ENCODE data around the gene NKPD1.

NKPD1 gene

DNA sequence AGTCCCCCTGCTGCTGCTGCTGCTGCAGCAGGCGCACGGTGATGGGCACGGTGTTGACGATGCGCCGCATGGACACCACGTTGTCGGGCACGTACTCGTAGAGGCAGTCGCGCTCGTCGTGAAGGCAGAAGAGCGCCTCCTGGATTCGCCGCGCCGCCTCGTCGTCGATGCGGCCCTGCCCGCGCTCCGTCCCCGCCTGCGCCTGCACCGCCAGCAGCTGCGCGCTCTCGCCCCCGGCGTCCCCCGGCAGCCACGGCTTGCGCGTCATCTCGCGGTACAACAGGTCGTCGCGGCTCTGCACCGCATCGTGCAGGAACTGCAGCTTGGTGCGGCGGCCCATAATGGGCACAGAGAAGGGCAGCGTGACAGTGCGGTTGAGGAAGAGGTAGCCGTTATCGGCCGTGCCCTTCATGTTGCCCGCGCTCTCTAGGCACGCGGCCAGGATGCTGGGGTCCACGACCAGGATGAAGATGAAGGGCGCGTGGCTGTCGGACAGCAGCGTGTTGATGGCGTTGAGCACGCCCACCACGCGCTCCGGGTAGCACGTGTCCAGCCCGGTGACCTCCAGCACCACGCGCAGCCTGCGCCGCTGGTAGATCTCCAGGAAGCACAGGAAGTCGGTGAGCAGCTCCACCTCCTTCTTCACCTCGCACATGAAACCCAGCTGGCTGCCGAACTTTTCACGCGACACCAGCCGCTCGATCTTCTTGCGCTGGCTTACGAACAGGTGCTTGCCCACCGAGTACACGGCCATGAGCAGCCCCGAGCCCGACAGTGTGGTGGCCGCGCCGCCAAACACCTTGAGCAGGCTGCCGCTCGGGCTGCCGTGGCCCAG, 8.1 kb downstream of the NKPD1 start:
- peak; percentile 30 for DNase-seq

DNA sequence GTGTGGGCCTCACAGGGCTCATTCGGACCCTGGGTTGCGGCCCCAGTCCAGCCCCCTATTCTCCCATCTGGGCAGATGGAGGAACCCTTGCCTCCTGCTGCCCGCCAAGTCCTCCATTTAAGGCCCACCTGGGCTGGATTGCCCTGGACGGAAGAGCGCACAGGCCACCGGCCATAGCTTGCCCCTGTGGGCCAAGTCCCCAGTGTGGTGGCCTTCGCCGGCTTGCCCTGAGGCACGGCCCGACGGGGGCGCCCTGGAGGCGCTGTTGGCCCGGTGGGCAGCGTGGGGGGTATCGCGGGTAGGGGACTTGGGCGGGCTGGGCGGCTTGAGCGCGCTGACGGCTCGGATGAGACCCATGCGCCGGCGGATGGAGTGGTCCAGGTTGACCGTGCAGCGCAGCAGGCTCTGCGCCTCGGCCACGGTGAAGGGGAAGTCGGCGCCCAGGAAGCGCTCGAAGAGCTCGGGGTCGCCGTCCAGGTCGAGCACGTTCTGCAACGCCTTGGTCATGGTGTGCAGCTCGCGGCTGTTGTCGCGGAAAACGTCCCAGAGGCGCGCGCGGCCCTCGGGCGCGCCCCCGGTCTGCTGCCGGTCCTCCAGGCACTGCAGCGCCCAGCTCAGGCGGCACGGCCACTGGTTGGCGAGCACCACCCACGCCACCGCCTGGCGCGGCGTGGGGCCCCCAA, 8.8 kb downstream of the NKPD1 start:
- no peak for DNase-seq

DNA sequence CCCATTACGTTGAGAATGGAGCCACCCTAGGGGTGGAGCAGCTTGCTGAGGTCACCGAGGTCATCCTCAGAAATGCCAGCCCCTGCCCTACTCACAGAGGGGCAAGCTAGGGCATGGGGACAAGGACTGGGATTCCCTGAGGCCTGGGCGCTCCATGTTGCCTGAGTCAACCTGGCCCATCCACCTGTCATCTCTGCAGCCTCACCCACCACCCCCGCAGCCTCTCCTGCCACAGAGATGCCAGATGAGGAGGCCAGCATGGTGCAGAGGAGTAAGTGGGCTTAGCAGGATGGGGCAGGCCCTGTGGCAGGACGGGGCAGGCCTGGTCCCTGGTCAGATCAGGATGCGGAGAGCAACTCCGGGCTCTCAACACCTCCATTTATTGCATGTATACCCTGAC, 9.5 kb downstream of the NKPD1 start:
- no peak for DNase-seq

DNA sequence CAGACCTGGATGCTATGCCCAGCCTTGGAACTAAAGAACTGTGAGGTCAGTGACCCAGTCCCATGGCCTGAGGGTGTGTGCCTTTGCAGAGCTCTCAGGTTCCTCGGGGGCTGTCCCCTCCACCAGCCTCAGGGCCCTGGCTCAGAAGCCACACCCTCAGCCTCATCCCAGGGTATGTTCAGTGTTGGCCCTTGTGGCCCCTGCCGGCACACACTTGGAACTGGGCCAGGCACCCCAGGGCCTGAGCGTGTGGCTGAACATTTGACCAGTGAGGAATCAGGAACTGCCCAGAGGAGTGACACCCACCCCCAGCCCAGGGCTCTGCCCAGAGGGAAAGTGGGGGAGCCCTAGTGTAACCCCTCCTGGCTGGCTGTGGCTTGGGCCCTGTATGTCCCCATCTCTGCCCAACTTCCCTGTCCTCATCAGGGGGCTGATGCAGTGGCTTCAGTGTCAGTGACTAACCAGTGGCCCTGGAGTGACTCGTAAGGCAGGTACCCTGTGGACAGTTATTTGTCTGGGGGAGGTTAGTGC, 10.0 kb downstream of the NKPD1 start:
- no peak for DNase-seq

DNA sequence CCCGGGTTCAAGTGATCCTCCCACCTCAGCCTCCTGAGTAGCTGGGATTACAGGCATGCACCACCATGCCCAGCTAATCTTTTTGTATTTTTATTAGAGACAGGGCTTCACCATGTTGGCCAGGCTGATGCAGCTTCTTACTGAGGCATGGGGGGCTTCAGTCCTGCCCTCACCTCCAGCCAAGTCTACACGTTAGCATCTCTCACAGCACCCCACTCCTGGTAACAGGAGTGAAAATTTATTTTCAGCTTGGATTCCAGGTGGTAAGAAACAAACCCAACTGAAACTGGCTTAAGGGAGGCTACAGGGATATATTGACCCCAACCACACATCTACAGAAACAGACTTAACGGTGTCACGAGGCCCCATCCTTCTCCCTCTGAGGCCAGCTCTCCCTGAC, 10.6 kb downstream of the NKPD1 start:
- DNase-seq: no peak

DNA sequence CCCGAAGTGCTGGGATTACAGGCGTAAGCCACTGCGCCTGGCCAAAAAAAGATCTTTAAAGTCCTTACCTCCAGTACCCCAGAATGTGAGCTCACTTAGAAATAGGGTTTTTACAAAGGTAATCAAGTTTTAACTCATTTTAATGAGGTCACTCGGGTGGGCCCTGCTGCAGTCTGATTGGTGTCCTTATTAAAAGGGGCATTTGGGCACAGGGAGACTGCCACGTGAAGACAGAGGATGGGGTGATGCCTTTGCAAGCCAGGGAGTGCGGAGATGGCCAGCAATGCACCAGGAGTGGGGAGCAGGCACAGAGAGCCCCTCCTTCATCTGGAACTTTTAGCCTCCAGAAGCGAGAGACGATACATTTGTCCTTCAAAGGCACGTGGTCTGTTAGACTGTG, 11.7 kb downstream of the NKPD1 start:
- no peak for DNase-seq

DNA sequence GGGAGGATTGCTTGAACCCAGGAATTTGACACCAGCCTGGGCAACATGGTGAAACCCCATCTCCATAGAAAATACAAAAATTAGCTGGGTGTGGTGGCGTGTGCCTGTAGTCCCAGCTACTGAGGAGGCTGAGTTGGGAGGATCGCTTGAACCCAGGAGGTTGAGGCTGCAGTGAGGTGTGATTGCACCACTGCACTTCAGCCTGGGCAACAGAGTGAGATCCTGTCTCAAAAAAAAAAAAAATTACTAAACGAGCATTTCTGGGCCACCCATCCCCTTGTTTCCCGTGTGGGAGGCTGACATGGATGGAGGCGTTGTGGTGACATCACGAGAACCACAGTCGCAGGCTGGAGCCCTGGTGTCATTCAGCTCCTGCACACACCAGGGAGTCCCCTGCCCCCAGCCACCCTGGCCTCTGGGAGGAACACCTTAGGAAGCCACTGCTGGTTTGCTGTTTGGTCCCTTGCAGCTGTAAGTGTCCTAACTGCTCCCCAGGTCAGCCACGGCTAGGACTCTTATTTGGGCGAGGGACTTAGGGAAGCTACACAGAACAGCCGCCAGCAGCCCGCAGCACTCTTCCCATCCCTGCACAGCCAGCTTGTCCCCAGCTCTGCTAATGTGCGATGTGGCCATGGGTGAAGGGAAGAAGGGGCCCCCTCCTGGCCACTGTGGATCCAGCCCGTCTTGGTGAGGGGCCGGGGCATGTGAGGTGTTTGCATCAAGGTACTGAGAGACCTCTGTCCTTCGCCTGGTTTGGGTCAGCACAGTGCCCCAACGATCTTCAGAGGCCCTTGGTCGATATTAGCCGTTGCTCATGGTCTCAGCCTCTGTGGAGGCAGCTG, 12.7 kb downstream of the NKPD1 start:
- DNase-seq: no peak

DNA sequence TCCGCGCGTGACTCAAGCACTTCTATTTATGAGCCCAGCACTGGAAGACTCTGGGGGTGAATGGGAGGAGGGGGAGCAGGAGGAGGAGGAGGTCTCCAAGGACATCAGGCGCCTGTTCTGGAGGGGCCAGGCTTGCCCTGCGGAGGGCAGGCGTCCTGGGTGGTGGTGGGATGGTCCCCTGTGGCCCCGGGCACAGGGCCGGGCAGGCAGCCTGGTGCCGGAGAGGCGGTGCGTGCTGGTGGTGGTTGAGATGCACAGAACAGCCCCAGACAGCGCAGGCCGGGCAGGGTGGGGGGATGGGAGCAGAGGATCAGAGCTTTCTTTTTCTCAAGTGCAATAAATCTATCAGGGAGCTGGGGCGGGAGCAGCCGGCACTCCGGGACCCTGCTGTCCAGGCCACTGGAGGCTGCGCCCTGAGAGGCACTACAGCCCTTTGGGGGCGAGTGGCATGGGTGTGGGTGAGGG, 14.0 kb downstream of the NKPD1 start:
- DNase-seq: no peak

DNA sequence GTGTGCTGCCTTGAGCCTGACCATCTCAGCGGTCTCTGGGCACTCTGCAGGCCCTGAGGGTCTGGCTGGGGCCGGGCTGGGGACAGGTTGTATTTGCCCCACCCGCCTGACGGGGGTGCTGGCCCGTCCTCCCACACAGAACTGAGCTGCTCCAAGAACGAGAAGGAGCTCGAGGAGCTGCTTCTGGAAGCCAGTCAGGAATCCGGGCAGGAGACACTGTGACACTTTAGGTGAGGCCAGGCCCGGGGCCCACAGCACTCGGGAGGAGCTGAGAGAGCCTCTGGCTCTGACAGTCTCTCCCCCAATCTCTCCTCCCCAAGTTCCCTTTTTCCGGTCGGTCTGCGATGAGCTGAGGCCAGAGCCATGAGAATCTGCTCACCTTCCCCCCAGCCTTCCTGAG, 14.5 kb downstream of the NKPD1 start:
- no peak for DNase-seq

DNA sequence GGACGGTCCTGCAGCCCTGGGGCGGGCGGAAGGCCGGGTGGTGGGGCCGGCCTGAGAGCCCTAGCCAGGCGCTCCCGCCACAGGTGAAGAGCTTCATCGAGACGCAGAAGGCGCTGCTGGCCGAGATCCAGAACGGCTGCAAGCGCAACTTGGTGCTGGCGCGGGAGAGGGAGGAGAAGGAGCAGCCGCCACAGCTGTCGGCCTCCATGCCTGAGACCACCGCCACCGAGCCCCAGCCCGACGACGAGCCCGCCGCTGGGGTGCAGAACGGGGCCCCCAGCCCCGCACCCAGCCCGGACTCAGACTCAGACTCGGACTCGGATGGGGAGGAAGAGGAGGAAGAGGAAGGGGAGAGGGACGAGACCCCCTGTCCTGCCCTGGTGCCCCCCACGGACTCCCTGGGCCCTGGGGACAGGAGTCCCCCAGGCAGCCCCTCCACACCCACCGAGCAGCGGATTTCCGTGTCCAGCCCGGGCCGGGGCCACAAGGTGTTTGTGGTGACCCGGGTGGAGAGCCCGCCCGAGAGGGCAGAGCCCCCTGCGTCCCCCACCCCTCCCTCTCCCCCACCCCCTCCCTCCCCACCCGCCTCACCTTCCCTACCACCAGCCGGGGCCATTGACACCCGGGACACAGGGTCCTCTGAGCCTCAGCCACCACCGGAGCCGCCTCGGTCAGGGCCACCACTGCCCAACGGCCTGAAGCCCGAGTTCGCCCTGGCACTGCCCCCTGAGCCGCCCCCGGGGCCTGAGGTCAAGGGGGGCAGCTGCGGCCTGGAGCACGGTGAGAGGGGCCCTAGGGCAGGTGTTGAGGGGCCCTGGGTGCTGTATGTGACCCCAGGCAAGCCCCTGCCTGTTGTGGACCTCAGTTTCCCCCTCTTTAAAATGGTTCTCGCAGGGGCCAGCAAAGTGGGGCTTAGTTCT, 15.3 kb downstream of the NKPD1 start:
- DNase-seq: no peak

DNA sequence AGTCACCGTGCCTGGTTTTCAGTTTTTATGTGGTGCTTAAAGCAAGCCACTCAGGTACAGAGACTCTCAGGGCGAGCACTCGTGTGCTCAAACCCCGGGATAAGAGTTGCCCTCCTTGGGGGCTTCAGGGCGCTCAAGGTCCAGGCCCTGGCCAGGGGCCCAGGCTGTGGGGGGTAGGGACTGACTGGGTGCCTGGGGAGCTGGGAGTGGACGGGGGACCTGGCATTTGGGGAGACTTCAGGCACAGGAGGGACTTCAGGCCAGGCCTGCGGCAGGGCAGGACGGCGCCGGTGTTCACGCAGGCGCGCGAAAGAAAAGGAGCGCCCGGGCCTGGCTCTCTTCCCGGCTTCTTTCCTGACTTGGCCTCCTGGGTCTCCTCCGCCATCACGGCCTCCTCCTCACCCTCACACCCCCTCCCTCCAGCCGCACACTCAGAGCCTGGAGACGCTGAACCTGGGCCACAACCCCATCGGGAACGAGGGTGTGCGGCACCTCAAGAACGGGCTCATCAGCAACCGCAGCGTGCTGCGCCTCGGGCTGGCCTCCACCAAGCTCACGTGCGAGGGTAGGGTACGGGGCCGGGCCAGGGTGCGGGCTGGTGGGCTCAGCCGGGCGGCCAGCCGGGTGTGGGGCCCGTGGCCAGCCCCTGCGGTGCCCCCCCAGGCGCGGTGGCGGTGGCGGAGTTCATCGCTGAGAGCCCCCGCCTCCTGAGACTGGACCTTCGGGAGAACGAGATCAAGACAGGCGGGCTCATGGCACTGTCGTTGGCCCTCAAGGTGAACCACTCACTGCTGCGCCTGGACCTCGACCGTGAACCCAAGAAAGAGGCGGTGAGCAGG, 16.1 kb downstream of the NKPD1 start:
- no peak for DNase-seq

DNA sequence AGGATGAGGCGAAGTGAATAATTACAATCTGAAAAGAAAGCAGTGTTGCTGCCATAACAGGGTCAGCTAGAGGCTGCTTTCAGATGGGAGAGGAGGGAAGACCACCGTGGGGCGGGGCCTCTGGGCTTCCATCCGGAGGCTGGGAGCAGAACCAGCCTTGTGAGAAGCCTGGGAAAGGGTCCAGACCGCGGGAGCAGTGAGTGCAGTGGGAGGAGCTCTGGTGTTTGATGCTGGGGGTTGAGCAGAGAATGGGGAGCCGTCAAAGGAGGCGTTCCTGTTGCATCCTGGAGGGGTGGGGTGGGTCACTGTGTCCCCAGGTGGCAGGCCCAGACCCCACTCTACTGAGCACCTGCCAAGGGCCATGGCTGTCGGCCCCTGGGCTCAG, 18.1 kb downstream of the NKPD1 start:
- DNase-seq: no peak

DNA sequence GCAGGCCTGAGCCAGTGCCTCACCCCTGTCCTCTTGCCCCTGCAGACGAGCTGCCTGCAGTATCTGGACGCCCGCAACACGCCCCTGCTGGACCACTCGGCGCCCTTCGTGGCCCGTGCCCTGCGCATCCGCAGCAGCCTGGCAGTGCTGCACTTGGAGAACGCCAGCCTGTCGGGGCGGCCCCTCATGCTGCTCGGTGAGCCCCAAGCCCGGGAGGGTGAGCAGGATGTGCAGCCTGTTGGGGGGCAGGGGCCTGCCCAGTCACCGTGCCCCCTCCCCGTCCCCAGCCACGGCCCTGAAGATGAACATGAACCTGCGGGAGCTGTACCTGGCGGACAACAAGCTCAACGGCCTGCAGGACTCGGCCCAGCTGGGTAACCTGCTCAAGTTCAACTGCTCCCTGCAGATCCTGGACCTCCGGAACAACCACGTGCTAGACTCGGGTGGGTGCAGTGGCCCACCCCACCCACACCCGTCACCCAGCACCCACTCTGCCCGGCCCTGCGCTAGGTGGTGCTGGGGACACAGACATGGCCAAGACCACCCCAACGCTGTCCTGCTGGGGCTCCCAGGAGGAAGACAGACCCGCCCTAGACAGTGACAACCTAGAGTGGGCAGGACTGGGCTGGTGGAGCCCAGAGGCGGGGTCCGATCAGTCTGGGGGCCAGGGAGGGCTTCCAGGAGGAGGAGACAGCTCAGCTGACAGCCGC, 18.6 kb downstream of the NKPD1 start:
- no peak for DNase-seq

DNA sequence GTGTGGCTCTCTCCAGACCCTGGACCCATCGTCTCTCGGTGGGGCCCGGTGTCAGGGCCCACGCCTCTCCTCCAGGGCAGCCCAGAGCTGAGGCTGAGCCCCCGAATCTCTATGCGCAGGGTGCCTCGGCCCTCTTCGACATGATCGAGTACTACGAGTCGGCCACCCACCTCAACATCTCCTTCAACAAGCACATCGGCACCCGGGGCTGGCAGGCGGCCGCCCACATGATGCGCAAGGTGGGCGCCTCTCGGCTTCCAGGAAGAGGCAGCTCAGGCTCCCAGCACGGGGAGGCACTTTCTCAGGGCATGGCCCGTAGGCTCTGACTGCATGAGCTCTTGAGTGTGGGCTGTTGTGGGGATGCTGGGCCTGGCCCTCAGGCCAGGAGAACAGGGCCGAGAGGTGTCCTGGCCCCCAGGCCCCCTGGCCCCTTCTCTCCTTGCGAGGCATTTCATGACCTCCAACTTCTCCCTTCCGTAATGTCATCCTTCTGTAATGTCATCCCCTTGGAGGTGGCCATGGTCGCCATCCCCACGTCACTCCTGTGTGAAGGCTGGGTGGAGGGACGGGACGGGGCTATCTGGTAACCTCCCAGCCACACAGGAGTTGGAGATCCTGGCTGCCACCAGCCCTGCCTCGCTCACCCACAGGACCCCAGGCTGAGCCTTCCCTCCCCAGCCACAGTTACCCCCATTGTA, 19.4 kb downstream of the NKPD1 start:
- DNase-seq: no peak

DNA sequence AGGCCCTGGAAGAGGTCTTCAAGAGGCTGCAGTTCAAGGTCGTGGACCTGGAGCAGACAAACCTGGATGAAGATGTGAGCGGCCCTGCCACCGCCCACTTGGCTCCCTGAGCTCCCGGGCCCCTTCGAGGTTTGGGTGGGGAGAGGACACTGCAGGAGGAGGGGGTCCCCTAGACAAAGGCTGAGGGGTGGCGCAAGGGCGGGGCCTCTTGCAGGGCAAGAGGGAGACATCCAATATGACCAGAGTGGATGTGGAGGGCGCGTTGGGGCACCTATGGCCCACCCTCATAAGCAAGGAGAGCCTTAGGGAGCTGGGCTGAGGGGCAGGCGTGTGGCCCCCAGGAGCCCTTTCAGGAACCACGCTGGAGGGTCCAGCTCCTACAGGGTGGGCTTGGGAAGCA, 20.2 kb downstream of the NKPD1 start:
- DNase-seq: no peak

DNA sequence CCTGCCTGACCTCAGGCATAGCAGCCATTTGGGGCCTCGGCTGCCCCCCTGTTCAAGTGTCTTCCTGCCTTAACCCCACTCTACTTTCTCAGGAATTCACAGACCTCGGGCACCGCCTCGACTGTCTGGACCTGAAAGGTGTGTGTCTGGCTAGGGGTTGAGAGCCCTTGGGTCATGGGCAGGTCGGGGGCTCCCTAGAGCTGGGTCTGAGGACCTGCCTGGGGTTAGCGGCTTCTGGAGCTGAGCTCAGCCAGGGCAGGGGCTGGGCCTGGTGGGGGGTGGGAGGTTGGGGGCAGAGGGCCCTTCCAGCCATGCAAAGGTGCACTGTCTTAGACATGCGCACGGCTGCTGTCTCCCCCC, 20.7 kb downstream of the NKPD1 start:
- no peak for DNase-seq

DNA sequence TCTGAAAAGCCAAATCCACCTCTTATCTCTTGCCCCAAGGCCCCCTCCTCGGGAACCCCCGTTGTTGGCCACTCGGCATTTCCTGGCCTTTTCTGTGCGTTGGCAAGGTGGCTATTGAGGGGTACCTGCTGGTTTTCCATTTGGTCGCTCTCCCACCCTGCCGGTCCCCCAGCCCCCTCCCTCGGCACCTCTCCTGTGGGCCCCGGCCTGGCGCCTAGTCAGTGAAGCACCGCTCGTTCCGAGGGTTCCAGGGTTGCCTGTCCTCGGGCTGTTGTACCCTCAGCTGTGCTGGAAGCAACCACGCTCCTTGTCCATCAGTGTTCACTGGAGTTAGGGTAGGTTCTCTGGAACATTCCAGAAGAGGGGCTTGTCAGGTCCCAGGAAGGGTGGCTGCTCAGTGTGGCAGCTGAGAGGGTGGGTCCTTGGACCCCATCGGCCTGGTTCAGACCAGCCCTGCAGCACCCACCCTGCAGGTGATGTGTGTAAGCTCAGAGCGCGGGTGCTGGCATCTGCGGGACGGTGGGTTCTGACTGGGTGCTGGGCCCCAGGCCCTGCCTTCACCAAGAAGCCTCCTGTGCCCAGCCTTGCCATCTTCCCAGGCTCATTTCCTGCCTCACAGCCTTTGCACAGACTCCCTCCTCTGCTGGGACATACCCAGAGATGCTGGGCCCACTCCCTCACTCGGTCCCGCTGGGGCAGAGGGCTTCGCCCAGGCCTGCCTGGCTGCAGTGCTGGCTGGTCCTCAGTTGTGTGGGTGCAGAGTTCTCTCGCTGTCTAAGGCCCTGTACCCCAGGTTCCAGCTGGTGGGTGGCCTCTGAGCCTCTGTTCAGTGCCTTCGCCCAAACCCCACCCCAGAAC, 21.3 kb downstream of the NKPD1 start:
- DNase-seq: no peak

DNA sequence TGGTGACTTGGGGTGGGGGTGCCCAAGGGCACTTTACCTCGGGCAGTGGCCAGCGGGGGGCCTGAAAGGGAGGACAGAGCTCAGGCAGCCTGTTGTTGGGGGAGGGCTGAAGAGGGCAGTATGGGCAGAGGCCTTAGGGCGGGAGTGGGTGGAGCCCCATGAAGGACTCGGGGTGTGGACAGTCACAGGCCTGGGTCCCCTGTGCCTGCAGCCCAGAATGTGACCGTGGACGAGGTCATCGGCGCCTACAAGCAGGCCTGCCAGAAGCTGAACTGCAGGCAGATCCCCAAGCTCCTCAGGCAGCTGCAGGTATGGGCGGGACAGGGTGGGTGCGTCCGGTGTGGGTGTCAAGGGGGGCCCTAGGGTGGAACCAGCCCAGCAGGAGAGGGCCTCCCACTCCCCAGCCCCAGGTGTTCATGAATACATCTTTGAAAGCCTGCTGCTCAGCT, 22.5 kb downstream of the NKPD1 start:
- no peak for DNase-seq

DNA sequence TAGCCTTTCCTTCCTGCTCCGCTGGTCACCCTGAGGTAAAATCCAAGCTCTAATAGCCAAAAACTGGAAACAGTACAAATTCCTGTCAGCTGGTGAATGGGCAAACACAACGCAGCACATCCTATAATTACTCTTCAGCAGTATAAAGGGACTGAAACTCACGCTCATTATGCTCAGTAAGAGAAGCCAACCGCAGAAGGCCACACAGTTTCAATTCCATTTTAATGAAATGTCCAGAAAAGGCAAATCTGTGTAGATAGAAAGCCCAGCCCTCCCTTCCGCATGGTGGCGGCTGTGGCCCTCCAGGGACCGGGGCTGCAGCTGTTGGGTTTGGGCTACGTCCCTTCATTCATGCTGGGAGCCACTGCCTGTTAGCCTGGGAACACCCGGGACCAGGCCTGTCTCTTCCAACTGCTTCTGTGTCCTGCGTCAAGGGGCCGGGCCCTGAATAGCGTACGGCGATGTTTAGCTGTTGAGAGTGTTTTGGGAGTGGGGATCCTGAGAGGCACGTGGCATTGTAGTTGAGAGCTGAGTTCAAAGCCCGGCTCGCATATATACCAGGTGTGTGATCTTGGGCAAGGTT, 23.5 kb downstream of the NKPD1 start:
- no peak for DNase-seq

Data from fibroblast of skin of right quadriceps (primary cell).